NCI-H2029 (cell line): ENCODE data around the gene TFAP2C.
"Not testable (repeated sequence)": the region's sequence is repeated elsewhere in the genome, so short reads cannot be mapped to it uniquely, and the experiment has no call there.

Experiments used
- DNase-seq: peaks from one replicate; lab custom pipeline; 2025; lab: John Stamatoyannopoulos, UW

Gene TFAP2C

GRCh38 chr20:56653211-56653610, 24.1 kb downstream of the TFAP2C start:
- DNase-seq: no peak

GRCh38 chr20:56656632-56657031, 27.5 kb downstream of the TFAP2C start:
- no peak for DNase-seq

- DNase-seq: no peak
Measured at GRCh38 chr20:56657879-56658278, 28.8 kb downstream of the TFAP2C start.

- not testable (repeated sequence) for DNase-seq
Measured at GRCh38 chr20:56658341-56658947, 29.3 kb downstream of the TFAP2C start.

- DNase-seq: no peak
Measured at GRCh38 chr20:56663660-56664059, 34.6 kb downstream of the TFAP2C start.

GRCh38 chr20:56664796-56665195, 35.7 kb downstream of the TFAP2C start:
- no peak for DNase-seq

- DNase-seq: no peak
Measured at GRCh38 chr20:56665806-56666205, 36.7 kb downstream of the TFAP2C start.

- DNase-seq: no peak
Measured at GRCh38 chr20:56673450-56673849, 44.3 kb downstream of the TFAP2C start.

GRCh38 chr20:56676001-56676400, 46.9 kb downstream of the TFAP2C start:
- no peak for DNase-seq

- no peak for DNase-seq
Measured at GRCh38 chr20:56676679-56677078, 47.6 kb downstream of the TFAP2C start.

GRCh38 chr20:56683077-56683865, 54.2 kb downstream of the TFAP2C start:
- no peak for DNase-seq

- no peak for DNase-seq
Measured at GRCh38 chr20:56685879-56686278, 56.8 kb downstream of the TFAP2C start.

- DNase-seq: no peak
Measured at GRCh38 chr20:56687061-56687460, 58.0 kb downstream of the TFAP2C start.

- DNase-seq: no peak
Measured at GRCh38 chr20:56688106-56688505, 59.0 kb downstream of the TFAP2C start.
